Fibroblast of skin of left biceps (primary cell): ENCODE data around the gene SIGLEC14.
"Not testable (repeated sequence)": the region's sequence is repeated elsewhere in the genome, so short reads cannot be mapped to it uniquely, and the experiment has no call there.

Experiments used
- DNase-seq, 2 experiments: peaks; one replicate each; pipeline ENCODE4 v3.0.0-alpha.2; 2013; ENCODE audit warnings: low read depth in 2 of 2

Gene SIGLEC14, protein sequence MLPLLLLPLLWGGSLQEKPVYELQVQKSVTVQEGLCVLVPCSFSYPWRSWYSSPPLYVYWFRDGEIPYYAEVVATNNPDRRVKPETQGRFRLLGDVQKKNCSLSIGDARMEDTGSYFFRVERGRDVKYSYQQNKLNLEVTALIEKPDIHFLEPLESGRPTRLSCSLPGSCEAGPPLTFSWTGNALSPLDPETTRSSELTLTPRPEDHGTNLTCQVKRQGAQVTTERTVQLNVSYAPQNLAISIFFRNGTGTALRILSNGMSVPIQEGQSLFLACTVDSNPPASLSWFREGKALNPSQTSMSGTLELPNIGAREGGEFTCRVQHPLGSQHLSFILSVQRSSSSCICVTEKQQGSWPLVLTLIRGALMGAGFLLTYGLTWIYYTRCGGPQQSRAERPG

DNA sequence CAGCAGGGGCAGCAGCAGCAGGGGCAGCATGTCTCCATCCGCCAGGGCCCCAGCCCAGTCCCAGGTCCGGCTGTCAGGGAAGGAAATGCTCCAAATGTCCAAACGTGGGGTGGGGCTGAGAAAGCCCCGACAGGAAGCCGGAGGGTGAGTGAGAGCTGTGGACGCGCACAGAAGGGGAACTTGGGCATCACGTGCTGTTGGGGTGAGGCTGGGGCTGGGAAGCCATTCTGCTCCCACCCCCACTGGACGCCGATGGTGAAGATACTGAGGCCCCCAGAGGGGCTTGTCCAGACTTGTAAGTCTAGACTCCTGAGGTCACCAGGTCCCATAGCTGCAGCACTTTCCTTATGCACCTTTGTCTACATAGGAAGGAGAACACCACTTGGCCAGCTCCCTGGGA lies at the start of gene SIGLEC14:
TSS of gene SIGLEC14 (minus strand) at position 96 of the 400 bp plus-strand sequence. CDS start at position 30, 66 bp downstream.
- DNase-seq, result not testable (repeated sequence)

DNA sequence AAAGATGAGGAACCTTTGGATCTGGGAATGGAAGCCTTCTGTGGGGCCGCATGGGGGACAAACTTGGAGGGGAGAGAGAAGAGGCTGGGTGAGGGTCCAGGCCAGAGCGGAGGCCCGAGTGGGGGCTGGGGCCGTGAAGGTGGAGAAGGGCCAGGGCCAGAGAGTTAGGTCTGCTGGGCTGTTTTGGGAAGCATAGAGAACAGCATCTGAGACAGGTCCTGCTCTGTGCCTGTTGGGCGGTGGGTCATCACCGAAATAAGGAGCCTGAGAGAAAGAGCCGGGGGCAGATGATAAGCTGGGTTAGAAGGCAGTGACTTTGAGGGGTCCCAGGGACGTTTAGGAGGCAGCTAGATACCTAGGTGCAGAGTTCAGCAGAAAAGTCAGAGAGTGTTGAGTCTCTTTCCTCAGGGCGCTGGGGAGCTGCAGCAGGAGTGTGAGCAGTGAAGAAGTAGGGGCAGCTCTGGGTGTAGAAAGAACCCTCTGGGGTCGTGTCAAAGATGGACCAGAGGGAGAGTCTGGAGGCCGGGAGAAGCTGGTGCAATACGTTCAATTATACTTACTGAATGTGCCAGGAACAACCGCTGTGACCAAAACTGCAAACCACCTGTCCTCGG lies 49.2 kb upstream of the SIGLEC14 start:
- no peak for DNase-seq

DNA sequence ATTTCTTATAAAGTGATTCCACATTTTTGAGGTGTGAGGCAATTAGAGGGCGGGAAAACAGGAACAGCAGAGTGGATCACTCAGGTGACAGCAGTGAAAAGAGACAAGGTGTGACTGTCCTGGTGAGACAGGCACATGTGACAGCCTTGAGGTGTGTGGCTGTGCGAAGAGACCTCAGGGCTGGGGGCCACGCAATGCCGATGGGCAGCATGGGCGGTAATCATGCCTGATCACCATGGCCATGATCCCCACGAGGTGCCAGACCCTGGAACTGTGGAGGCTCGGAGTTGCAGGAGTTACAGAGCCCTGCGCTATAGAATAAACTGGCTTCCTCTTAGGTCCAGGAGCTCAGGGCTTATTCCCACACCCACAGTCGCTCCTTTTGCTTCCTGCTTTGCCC lies 48.5 kb upstream of the SIGLEC14 start:
- DNase-seq, result no peak

DNA sequence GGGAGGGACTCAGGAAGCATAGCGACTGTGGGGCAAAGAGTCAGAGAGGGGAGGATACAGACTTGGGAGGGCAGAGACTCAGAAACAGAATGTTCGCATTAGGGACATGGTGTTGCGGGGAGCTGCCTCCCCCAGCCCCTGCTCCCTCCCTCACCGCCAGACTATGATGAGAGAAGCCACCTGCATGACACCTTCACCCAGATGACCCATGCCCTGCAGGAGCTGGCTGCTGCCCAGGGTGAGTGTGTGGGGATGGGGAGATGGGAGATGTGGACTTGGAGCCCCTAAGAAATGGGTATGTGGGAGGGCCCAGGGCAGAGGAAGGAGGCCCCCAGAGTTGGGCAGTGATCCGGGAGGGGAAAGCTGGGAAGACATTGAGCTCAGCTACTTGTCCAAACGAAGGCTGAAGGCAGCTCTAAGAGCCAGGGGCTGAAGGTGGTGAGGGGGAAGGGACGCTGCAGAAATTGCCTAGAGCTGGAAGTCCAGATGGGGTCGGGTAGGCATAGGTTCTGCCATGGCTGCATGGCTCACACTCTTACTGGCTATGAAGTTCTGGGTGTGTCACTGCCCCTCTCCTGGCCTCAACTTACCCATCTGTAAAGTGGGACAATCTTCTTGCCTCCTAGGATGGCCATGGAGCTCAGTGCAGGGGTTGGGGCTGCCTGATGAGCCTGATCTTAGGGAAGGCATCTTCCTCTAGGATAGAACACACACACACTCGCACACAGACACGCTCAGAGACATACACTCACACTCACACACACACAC lies 47.9 kb upstream of the SIGLEC14 start:
- no peak for DNase-seq

DNA sequence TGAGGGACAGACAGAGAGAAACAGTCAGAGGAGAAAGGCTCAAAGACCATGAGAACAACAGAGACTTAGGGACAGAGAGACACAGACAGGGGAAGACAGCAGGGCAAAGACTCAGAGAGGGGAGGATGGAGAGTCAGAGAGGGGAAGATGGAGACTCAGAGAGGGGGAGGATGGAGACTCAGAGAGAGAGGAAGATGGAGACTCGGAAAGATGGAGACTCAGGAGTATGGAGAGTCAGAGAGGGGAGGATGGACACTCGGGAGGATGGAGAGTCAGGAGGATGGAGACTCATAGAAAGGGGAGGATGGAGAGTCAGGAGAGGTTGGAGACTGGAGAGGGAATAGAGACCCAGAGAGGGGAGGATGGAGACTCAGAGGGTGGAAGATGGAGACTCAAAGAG lies 47.2 kb upstream of the SIGLEC14 start:
- DNase-seq, result no peak

DNA sequence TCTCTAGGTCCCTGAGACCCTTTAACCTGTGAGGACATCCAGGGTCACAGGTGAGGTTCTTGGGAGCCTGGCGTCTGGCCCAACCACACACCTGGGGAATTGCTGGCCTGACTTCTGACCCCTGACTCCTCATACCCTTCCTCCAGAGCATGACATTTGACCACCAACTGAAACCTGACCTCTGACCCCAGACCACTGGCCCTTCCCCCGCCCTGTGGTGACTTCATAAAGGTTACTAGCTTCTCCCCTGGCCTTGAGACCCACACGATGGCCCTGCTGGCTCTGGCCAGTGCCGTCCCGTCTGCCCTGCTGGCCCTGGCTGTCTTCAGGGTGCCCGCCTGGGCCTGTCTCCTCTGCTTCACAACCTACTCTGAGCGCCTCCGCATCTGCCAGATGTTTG lies 46.6 kb upstream of the SIGLEC14 start, which contains the start of gene SPACA6:
TSS of gene SPACA6 (plus strand) at position 71 of the 400 bp plus-strand sequence. CDS start at position 268, 197 bp downstream.
- no peak for DNase-seq

DNA sequence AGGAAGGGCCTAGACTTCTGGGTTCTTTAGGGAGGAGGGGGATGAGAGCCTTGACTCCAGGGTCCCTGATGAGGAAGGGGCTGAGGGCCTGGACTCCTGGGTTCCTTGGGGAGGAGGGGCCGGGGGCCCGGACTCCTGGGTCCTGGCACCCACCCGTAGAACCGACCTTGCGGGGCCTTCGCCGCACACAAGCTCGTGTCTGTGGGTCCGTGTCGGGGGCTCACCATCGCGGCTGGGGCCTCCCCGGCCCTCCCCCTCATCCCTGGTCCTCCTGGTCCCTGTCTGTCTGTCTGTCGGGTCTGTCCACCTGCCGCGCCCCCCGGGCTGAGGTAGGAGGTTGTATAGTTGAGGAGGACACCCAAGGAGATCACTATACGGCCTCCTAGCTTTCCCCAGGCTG lies 45.8 kb upstream of the SIGLEC14 start:
- no peak for DNase-seq

DNA sequence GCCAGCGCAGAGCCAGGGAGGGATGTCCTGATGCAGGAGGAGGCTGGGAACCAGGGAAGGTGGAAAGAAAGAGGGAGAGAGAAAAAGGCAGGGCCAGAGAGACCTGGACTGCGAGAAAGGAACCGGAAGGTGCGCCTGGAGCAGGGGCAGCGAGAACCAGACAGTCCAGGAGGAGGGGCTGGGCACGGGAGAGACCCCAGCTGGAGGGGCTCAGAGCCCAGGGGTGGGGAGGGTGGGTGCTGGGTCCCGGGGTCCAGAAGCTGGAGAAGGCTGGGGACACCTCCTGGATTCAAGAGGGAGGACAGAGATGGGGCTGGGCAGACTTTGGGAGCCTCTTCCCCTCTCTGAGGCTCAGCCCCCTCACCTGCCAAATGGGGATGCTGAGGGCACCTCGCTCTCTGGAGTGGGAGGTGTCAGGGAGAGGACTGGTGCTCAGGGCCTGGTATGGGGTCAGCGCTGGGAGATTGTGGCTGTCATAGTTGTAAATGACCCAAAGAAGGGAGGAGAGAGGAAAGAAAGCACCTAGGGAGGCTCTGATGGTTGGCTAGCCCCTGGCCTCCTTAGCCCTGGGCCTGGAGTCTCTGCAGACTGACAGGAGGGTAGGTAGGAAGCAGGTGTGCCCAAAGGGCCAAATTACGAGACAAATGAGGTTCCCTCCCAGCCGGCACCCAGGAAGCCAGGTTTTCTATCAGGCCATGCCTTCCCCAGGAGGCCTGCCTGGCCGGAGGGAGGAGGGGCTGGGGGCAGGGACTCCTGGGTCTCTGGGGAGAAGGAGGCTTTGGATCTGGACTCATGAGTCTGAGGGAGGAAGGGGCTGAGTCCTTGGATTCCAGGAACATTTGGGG lies 45.2 kb upstream of the SIGLEC14 start:
- no peak for DNase-seq

DNA sequence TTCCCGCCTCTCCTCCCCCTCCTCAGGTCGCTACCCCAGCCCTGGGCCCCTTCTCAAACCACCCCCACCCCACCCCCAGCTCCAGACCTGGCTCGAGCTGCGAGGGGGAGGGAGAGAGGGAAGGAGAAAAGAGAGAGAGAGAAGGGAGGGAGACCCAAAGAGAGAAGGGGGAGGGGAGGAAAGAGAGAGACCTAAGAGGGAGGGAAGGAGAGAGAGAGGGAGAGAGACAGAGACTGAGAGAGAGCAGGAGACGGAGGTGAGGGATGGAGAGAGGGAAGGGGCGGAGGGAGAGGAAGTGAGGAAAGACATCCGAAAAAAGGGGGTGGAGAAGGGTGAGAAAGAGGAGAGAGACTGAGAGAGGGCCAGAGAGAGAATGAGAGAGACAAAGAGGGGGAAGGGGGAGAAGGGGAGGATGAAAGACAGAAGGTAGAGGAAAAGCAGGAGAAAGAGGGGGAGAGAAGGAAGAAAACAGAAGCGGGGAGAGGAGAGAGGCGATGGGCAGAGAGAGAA lies 44.5 kb upstream of the SIGLEC14 start:
- DNase-seq, result peak in 1 of 2 experiments; percentile 47

DNA sequence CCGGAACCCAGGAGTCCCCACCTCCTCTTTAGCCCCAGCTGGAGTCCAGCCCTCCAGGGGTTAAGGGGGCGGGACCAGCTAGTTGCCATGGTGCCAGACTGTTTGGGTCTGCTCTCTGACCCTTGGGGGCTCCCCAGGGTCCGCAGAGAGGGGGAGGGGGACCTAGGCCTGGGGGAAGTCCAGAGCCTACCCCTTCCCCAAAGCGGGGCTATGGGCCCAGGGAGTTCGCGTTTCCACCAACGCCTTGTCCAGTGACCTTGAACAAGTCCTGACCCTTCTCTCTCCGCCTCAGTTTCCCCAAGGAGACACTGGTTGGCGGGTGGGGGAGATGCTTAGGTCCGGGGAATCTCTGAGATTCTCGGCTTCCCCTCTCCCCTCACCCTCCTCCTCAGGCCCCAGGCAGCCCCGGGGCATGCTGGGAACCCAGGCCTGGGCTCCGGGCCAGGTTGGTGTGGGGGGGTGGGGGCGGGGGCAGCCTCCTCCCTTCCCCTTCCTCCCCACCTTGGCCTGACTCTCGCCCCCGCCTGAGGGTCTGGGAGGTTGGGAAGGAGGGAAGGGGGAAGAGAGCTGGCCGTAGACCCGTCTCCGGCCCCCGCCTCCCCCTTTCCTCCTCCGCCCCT lies 43.9 kb upstream of the SIGLEC14 start:
- DNase-seq, result peak; percentile 69 to 71

DNA sequence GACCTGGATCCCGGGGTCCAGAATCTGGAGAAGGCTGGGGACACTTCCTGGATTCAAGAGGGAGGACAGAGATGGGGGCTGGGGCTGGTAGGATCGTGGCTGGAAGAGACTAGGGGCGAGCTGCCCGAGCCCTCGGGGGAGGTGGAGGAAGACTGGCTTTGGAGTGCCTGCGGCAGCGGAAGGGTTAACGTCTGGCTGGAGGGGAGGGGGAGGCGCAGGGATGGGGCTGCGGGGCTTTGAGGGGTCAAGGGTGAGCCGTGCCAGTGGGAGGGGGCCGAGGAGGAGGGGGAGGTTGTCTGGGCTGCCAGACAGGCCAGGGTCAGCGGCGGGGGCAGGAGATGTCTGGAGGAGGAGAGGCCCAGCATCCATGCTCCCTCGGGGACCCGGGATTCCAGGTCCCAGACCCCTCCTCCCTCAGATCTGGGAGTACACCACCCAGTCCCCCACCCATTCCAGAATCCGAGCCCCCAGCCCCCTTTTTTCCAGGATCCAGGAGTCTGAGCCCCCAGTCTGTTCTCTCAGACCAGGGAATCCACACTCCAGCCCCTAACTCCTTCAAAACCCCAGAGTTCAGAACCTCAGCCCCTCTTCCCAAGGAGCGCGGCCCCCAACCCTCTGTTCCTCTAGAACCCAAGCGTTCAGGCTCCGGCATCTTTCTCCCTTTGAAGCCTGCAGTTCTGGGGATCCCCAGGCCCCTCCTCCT lies 43.3 kb upstream of the SIGLEC14 start:
- no peak for DNase-seq

DNA sequence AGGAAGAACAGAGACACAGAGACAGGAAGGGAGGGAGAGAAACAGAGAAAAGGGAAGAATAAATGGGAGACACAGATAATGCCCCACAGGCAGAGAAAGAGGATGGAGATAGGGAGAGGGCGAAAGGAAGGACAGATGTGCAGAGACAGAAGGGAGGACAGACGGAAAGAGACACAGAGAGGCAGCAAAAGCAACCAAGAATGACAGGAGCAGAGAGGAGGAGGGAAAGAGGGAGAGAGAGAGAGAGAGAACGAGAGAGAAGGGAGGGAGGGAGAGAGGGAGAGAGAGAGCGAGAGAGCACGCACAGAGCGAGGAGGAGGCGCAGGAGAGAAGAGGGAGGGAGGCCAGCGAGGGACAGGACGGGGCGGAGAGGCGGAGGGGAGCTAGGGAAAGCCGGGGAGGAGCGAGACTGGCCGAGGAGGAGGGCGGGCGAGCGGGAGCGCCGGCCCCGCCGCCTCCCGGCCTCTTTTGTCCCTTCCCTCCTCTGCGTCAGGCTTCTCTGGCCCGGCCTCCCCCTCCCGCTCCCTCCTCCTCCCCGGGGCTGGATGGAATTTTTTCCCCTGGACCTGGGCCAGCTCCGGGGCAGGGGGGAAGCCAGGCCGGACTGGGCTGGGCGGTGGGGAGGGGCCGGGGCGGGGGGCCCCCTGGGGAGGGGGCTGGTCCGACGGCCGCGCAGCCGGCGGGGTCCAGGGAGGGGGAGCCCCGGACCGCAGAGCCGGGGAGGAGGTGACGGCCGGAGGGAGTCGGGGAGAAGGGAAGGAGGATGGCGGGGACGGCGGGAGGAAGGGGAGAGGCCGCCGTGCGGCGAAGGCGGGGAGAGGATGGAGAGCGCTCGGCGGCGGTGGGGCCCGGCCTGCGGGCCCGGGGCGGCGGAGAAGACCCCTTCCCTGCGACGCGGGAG lies 42.3 kb upstream of the SIGLEC14 start:
- peak; percentile 91 to 92 for DNase-seq

DNA sequence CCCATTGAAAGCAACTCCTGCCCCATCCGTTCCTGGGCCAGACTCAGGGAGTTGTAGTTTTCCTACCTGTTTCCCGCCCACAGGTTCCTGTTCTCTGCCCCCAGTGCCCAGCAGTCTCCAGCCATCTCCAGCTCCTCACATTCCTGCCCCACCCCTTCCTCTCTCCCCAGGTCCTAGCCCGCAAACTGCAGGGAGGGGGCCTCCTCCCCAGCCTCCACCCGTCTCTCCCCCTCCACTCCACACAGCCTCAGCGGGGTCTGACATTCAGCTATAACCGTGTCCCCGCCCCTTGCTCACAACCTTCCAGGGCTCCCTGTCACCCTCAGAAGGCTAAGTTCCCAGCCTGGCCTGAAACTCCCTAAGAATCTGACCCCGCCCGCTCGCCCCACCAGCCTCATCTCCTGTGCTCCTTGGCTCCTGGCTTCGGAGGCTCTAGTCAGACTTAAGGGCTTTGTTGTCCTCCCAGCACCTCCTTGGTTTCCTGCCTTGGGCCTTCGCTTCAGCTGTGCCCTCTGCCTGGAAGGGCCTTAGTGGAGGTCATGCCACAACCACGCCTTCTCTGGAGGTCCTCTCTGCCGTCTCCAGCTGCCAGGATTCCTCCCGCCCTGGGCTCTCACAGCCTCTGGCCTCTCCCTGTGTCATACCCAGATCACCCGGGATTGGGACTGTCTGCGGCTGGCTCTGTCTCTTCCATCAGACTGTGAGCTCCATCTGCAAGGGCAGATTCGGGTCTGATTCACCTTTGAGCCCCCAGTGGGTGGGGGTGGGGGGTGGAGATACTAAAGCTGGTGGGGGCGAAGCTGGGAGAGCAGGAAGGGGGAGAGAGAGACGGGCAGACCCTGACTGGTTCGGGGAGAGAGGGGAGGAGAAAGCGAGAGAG lies 41.4 kb upstream of the SIGLEC14 start:
- no peak for DNase-seq

DNA sequence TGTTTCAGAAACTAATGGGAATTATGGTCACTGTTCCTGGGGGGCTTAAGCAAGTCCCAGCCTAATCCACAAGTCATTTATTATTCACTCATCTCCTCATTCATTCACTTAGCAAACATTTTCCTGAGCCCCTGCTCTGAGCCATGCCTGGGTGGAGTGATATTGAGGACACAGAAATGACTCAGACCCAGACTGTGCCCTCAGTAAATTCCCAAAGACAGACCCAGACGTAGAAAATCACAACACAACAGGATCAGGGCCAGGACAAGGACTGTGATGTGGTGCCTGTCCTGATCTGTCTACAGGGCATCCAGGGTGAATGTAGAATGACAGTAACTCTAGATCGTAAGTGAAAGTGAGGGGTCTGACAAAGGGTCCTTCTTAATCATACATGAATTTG lies 39.5 kb upstream of the SIGLEC14 start:
- DNase-seq, result no peak

DNA sequence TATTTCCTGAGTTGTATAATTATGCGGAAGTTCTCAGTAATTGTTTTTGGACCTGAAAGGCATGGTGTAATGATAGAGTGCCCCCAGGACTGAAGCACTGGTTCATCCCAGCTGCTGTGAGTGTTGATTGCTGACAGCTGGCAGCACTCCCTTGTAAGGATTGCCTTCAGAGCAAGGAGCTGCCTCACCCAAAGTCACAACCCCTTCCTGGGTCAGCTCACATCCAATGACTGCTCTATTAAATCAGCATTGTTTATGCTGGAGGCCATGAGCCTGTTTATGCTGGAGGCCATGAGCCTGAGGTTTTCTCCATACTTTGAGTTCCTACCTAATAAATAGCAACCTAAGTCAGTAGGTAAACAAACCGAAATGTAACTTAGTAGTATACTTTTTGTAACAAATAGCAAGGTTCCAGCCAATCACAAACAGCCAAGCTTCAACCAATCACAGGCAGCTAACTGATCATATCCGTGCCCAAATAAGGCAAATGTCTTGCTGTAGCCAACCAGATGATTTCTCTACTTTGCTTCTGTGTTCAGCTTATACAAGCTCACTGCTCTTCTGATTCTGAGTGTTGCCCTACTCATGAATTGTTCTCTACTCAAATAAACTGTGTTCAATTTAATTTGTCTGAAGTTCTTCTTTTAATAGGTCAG lies 34.8 kb upstream of the SIGLEC14 start:
- DNase-seq, result no peak

DNA sequence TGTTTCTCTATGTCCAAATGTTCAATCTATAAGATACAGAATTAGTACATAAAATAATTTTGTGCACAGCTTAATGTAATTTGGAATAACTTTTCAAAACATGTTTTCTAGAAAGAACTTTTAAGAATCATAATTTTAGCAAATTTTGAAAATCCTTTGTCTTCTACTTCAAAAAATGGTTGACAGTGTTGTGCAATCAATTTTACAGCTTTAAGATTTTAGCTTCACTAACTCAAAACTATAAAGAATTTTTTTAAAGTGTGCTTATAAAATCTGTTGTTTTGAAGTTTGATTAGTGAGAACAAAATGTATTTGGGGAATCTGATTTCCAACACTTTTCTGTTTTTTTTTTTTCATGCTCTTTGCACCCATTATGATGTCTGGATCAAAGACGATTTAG lies 33.8 kb upstream of the SIGLEC14 start:
- DNase-seq, result no peak

DNA sequence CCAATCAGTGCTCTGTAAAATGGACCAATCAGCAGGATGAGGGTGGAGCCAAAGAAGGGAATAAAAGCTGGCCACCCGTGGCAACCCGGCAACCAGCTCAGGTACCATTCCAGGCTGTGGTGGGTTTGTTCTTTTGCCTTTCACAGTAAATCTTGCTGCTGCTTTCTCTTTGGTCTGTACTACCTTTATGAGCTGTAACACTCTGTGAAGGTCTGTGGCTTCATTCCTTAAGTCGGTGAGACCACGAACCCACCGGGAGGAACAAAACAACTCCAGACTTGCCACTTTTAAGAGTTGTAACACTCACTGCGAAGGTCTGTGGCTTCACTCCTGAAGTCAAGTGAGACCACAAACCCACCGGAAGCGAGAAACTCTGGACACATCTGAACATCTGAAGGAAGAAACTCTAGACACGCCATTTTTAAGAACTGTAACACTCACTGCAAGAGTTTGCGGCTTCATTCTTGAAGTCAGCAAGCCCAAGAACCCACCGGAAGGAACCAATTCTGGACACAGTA lies 30.0 kb upstream of the SIGLEC14 start:
- DNase-seq, result no peak
